Measurements from ENCODE around the gene CACNG7. TPM values are rescaled to one million over a fixed set of nuclear protein-coding genes. Genes with fewer than 3 reads are reported as not detected.

CACNG7 gene
- total RNA-seq, 2 donors from 2014 or later, result not detected

Other genes with a start within 250 kb of the CACNG7 start
- 1 to 10 TPM in 1 of 2 donors, not detected in 1; 3.0 TPM for gene NLRP12, start 85.0 kb upstream of the CACNG7 start, total RNA-seq
- gene MYADM, start 41.4 kb upstream of the CACNG7 start, total RNA-seq, result 10 to 100 TPM; 17.8 to 17.9 TPM
- 1 to 10 TPM in 1 of 2 donors, not detected in 1; 1.1 TPM for gene PRKCG, start 27.1 kb upstream of the CACNG7 start, total RNA-seq
- gene CACNG8, start 53.7 kb downstream of the CACNG7 start, total RNA-seq, result 1 to 10 TPM in 1 of 2 donors, not detected in 1; 1.7 TPM
- under 1 TPM in 1 of 2 donors, not detected in 1; 0.53 TPM for gene CACNG6, start 82.4 kb downstream of the CACNG7 start, total RNA-seq
- not detected for gene VSTM1, start 154.6 kb downstream of the CACNG7 start, total RNA-seq
- gene TARM1, start 172.1 kb downstream of the CACNG7 start, total RNA-seq, result not detected
- 1 to 10 TPM in 1 of 2 donors, under 1 TPM in 1; 0.86 to 1.1 TPM for gene OSCAR, start 191.5 kb downstream of the CACNG7 start, total RNA-seq
- gene NDUFA3, start 193.6 kb downstream of the CACNG7 start, total RNA-seq, result 10 to 100 TPM; 70.7 to 78.5 TPM
- 10 to 100 TPM; 48.3 to 51.7 TPM for gene TFPT, start 206.4 kb downstream of the CACNG7 start, total RNA-seq
- 100 to 1,000 TPM in 1 of 2 donors, 10 to 100 TPM in 1; 89.5 to 110 TPM for gene PRPF31, start 206.5 kb downstream of the CACNG7 start, total RNA-seq
- gene CNOT3, start 228.5 kb downstream of the CACNG7 start, total RNA-seq, result 10 to 100 TPM; 59.8 to 73.8 TPM